RWPE1 (cell line): ENCODE data around the gene ST3GAL6.

Experiments
- CTCF ChIA-PET: fragments of 350-600 bp; sonication (Branson Sonifier 250); formaldehyde crosslinking; extraction: SDS; loops from one replicate; lab custom pipeline; 2021; lab: Yijun Ruan, JAX
- POLR2A ChIA-PET: fragments of 400-600 bp; formaldehyde crosslinking; extraction: SDS; loops from one replicate; lab custom pipeline; 2020; ENCODE audit warnings: antibody characterized with exemption; ENCODE audit not compliant: low non-redundant PET; lab: Yijun Ruan, JAX
- DNase-seq: peaks from one replicate; pipeline ENCODE4 v3.0.0; 2012; ENCODE audit warnings: low spot score
- H3K27ac ChIP-seq: fragments of 450-650 bp; 2 replicates; pipeline ENCODE4 v1.5.1; 2017
- TF ChIP-seq, protein P1 (sequence below): fragments of 450-650 bp; conservative IDR thresholded peaks from 2 replicates; pipeline ENCODE4 v1.5.1; 2017; ENCODE audit warnings: low read depth, mild to moderate bottlenecking

The ST3GAL6 gene

DNA sequence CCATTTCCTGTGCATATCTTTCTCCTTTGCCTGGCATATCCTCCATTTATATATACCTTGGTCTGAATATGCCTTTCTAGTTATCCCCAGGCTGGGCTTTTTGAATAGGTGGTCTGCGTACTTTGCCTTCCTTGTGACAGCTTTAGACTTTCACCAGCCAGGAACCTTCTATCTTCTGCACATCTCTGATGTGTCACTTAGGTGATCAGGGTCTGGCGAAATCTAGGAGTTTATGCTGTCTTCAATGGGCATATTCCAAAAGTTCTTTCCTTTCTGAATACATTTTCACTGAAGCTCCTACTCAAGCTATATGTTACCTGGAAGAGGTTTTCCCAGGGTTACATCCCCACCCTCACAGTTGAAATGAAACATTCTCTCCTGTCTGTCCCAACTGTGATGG is 27.8 kb upstream of the ST3GAL6 start:
- POLR2A ChIA-PET = no interaction called here
- TF ChIP-seq, protein P1, sequence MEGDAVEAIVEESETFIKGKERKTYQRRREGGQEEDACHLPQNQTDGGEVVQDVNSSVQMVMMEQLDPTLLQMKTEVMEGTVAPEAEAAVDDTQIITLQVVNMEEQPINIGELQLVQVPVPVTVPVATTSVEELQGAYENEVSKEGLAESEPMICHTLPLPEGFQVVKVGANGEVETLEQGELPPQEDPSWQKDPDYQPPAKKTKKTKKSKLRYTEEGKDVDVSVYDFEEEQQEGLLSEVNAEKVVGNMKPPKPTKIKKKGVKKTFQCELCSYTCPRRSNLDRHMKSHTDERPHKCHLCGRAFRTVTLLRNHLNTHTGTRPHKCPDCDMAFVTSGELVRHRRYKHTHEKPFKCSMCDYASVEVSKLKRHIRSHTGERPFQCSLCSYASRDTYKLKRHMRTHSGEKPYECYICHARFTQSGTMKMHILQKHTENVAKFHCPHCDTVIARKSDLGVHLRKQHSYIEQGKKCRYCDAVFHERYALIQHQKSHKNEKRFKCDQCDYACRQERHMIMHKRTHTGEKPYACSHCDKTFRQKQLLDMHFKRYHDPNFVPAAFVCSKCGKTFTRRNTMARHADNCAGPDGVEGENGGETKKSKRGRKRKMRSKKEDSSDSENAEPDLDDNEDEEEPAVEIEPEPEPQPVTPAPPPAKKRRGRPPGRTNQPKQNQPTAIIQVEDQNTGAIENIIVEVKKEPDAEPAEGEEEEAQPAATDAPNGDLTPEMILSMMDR = no peak
- no peak overlapping the region for H3K27ac ChIP-seq
- DNase-seq = no peak
- CTCF ChIA-PET = no interaction called here

DNA sequence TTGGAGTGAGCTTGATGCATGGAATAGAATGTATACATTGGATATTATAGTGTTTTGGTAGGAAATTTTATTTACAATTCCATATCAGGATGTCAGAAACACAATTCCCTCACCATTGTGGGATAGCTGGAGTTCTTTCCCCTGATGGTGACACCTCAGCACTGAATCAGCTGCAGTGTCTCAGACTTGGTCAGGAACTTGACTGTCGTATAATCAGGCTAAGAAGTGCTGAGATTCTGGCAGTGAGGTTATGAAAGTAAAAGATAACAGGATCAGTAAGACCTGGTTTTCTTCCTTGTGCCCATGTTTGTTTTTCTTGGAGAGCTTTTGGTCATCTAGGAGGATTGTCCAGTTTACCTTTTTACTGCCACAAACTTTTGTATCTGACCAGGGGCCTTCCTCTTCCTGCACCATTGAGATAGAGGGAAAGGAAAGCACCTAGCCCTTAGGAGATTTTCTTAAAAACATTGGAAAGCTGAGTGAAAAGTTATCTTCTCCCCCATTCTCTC is 27.3 kb upstream of the ST3GAL6 start:
- CTCF ChIA-PET = interaction anchor here (0.6 kb wide), 1 partner anchor 90 kb away, joined by 3 read pairs; no protein-coding TSS in a partner anchor
- no peak for DNase-seq
- H3K27ac ChIP-seq = no peak overlapping the region
- TF ChIP-seq, protein P1 = no peak
- POLR2A ChIA-PET = no interaction called here

DNA sequence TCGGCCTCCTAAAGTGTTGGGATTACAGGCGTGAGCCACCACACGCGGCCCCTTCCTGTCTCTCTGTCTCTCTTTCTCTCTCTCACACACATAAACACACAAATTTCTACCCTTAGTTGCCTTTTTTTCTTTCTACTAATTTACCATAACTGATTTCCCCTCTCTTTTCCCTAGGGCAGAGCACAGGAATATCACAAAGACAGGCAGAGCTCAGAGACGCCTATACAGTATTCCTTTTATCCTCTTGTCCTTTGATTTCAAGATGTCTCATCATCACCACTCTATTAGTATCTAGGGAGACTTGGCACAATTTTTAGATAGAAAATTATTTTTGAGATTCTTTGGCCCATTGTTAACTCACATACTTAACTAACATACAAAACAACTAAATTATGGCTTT is 25.8 kb upstream of the ST3GAL6 start:
- H3K27ac ChIP-seq = no peak overlapping the region
- POLR2A ChIA-PET = no interaction called here
- TF ChIP-seq, protein P1 = no peak
- CTCF ChIA-PET = no interaction called here
- no peak for DNase-seq

DNA sequence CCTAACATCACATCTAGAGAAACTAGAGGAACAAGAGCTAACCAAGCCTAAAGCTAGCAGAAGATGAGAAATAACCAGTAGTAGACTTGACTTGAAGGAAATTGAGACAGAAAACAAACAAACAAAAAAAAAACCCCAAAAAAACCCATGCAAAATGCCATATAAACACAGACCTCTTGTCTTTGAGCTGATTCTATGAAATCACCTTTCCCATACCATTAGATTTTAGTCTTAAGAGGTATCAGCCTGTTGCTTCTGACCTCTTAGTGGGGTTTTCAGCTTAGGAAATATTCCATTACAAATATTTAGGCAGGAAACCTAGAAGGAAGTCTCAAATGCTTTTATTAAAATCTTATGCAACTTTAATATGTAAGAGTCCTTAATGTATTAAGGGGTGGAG is 23.9 kb upstream of the ST3GAL6 start:
- POLR2A ChIA-PET = no interaction called here
- DNase-seq = no peak
- TF ChIP-seq, protein P1 = no peak
- CTCF ChIA-PET = interaction anchor here (0.5 to 0.7 kb wide), 2 partner anchors 76 to 823 kb away, joined by 3 read pairs; no protein-coding TSS in a partner anchor
- H3K27ac ChIP-seq = no peak overlapping the region

DNA sequence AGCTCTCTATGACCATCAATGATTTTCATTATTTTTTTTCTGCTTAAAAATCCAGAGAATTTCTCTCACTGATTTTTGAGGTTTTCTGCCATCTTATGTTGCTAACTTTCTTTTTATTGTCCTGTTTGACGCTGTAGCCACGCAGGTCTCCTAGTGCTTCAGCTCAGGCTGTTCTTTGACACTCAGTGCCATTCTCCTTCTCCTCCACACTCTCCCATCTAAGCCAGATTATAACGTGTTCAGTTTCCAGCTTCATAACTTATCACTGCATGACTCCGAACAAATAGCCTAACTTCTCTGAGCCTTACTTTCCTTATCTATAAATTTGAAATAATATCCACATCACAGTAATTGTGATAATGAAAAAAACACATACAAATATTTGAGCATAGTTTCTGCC is 22.8 kb upstream of the ST3GAL6 start:
- ChIA-PET CTCF (interaction anchor here (0.6 kb wide), 1 partner anchor 18 kb away, joined by 4 read pairs; no protein-coding TSS in a partner anchor), POLR2A (no interaction called here)
- no peak for DNase-seq
- TF ChIP-seq, protein P1 = no peak
- H3K27ac ChIP-seq = no peak overlapping the region

DNA sequence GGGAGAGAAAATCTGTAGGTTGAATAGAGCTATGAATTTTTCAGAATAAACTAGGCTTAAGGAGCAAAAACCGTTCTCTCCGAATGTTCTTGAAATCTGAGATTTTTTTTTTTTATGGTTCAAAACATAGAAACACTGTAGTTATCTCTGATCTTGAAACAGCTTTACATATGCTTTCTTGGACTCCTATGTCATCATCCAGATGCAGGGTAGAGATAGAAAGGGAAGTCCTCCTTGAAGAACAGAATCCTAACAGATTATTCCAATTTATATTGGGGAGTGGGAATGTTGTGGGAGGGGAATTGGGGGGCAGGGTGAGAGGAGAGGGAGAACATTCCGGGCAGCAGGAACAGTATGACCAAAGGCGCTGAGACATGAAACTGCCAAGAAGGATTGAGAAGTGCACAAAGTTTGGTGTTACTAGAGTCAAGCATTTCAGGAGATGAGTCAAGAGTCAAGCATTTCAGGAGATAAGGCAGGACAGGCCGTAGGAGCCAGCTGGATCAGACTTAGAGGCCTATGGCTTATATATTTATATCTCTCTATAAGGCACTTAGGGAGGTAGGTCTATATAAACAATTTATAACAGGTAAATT is 21.9 kb upstream of the ST3GAL6 start:
- peak; percentile 36 for DNase-seq
- POLR2A ChIA-PET = no interaction called here

More for the DNA sequence above, 21.9 kb upstream of the ST3GAL6 start:
- H3K27ac ChIP-seq = no peak overlapping the region
- CTCF ChIA-PET = interaction anchor here (0.6 to 0.7 kb wide), 2 partner anchors 326 to 998 kb away, joined by 4 to 5 read pairs; no protein-coding TSS in a partner anchor
- TF ChIP-seq, protein P1 = no peak
